ENCODE measurements around the gene CD300LD.
"Not testable (repeated sequence)": the region's sequence is repeated elsewhere in the genome, so short reads cannot be mapped to it uniquely, and the experiment has no call there.

CD300LD gene

GRCh38 chr17:74592087-74592990 is at the start of gene CD300LD:
CD300LD (minus strand) TSS chr17:74592283; CDS start chr17:74592202, 81 bp downstream.
- DNase-seq (ENCODE audit: low read depth) = no peak

- DNase-seq (ENCODE audit: low read depth) = no peak
Measured at GRCh38 chr17:74641224-74641957, 49.3 kb upstream of the CD300LD start.

GRCh38 chr17:74639704-74640151 is 47.6 kb upstream of the CD300LD start:
- no peak for DNase-seq (ENCODE audit: low read depth)

- no peak for DNase-seq (ENCODE audit: low read depth)
Measured at GRCh38 chr17:74637926-74638325, 45.8 kb upstream of the CD300LD start.

- DNase-seq (ENCODE audit: low read depth) = no peak
Measured at GRCh38 chr17:74637265-74637664, 45.2 kb upstream of the CD300LD start.

GRCh38 chr17:74636541-74637085 is 44.5 kb upstream of the CD300LD start:
- not testable (repeated sequence) for DNase-seq (ENCODE audit: low read depth)

- no peak for DNase-seq (ENCODE audit: low read depth)
Measured at GRCh38 chr17:74635418-74635817, 43.3 kb upstream of the CD300LD start.

GRCh38 chr17:74633326-74633725 is 41.2 kb upstream of the CD300LD start:
- DNase-seq (ENCODE audit: low read depth) = no peak

GRCh38 chr17:74632617-74633016 is 40.5 kb upstream of the CD300LD start:
- no peak for DNase-seq (ENCODE audit: low read depth)

- no peak for DNase-seq (ENCODE audit: low read depth)
Measured at GRCh38 chr17:74631468-74632450, 39.7 kb upstream of the CD300LD start.

- DNase-seq (ENCODE audit: low read depth) = not testable (repeated sequence)
Measured at GRCh38 chr17:74630251-74630650, 38.2 kb upstream of the CD300LD start.

- DNase-seq (ENCODE audit: low read depth) = no peak
Measured at GRCh38 chr17:74625661-74626060, 33.6 kb upstream of the CD300LD start.

- DNase-seq (ENCODE audit: low read depth) = no peak
Measured at GRCh38 chr17:74624131-74624530, 32.0 kb upstream of the CD300LD start.

GRCh38 chr17:74623693-74624093 is 31.6 kb upstream of the CD300LD start, which contains the start of gene CD300E:
CD300E (minus strand) TSS chr17:74623738; CDS start chr17:74623621, 117 bp downstream.
- DNase-seq (ENCODE audit: low read depth) = no peak

- DNase-seq (ENCODE audit: low read depth) = no peak
Measured at GRCh38 chr17:74619077-74619673, 27.1 kb upstream of the CD300LD start.

GRCh38 chr17:74618451-74618850 is 26.4 kb upstream of the CD300LD start:
- DNase-seq (ENCODE audit: low read depth) = no peak

GRCh38 chr17:74616696-74617095 is 24.6 kb upstream of the CD300LD start:
- DNase-seq (ENCODE audit: low read depth) = no peak

- no peak for DNase-seq (ENCODE audit: low read depth)
Measured at GRCh38 chr17:74612046-74612445, 20.0 kb upstream of the CD300LD start.

GRCh38 chr17:74610108-74610507 is 18.0 kb upstream of the CD300LD start:
- DNase-seq (ENCODE audit: low read depth) = no peak

- no peak for DNase-seq (ENCODE audit: low read depth)
Measured at GRCh38 chr17:74608511-74608910, 16.4 kb upstream of the CD300LD start.

- DNase-seq (ENCODE audit: low read depth) = no peak
Measured at GRCh38 chr17:74607221-74607620, 15.1 kb upstream of the CD300LD start.
